Measurements from ENCODE around the gene AP1S2.
A peak's percentile ranks its signal among the peaks of the same experiment; 100 is the strongest.

AP1S2 gene

DNA sequence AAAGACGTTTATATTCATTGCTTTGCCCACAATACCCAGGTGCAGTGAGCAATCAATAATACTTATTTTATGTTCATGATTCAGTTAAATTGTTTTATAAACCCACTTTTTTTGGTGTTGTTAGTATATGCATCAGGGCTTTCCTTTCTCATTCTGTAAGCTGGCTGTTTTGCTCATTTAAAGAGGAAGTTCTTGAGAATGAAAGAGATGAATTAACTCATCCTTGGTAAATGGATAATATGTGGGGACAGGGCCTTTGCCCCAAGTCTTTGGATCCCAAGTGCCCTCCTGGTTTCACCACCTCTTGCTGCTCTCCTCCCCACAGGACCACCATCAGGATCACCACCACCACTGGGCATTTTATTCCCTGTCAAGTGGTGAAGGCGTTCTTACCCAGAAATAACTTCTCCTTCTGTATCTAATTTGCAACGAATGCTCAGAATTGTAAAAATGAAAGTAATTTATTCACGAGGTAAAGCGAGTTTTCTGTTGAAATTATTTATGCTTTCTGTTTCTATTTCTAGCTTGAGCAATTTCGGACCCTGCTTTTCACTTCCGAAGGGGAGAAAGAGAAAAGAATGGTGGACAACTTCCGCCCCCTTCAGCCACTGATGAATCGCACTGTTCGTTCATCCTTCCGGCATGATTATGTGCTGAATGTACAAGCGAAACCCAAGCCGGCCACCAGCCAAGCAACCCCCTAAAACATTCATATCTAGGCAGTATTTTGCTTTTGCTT is 72.5 kb downstream of the AP1S2 start:
- Histone ChIP-seq H3K27ac (ENCODE audit: low read depth, low read length) (peak overlapping the region; percentile 15; the same call in 1 of the 2 replicates), H3K4me2 (ENCODE audit: low read length) (peak overlapping the region; percentile 60), H3K27me3 (ENCODE audit: control insufficient read depth, low read length) (no peaks in the 10 kb centered on the region), H3K9me2 (replicated peaks; ENCODE audit: control insufficient read depth, low read length) (no peaks in the 10 kb centered on the region), H3K79me2 (ENCODE audit: control insufficient read depth, low read length) (no peaks in the 10 kb centered on the region), H3K9me3 (ENCODE audit: control insufficient read depth, insufficient read depth, low read length) (no peaks in the 10 kb centered on the region), H3K4me3 (ENCODE audit: low read length) (peak overlapping the region; percentile 47), H4K20me1 (ENCODE audit: control insufficient read depth, insufficient read depth, low read depth, low read length) (no peaks in the 10 kb centered on the region), H3K4me1 (ENCODE audit: control insufficient read depth, low read length) (peaks cover 12% of the 10 kb centered on the region), H3F3A (ENCODE audit: control insufficient read depth, insufficient read depth) (no peaks in the 10 kb centered on the region), H3K36me3 (ENCODE audit: control insufficient read depth, low read length) (no peaks in the 10 kb centered on the region)
- TF ChIP-seq, protein P1, sequence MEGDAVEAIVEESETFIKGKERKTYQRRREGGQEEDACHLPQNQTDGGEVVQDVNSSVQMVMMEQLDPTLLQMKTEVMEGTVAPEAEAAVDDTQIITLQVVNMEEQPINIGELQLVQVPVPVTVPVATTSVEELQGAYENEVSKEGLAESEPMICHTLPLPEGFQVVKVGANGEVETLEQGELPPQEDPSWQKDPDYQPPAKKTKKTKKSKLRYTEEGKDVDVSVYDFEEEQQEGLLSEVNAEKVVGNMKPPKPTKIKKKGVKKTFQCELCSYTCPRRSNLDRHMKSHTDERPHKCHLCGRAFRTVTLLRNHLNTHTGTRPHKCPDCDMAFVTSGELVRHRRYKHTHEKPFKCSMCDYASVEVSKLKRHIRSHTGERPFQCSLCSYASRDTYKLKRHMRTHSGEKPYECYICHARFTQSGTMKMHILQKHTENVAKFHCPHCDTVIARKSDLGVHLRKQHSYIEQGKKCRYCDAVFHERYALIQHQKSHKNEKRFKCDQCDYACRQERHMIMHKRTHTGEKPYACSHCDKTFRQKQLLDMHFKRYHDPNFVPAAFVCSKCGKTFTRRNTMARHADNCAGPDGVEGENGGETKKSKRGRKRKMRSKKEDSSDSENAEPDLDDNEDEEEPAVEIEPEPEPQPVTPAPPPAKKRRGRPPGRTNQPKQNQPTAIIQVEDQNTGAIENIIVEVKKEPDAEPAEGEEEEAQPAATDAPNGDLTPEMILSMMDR (IDR thresholded peaks at IDR 0.05; ENCODE audit: low read depth, low read length, poor library complexity, severe bottlenecking) = no peak
- TF ChIP-seq EZH2phosphoT487 (IDR thresholded peaks at IDR 0.05; ENCODE audit: borderline replicate concordance, low read length) = no peak
